Measurements from ENCODE around the gene LCN15. TPM values are rescaled to one million over a fixed set of nuclear protein-coding genes. Genes with fewer than 3 reads are reported as not detected.

Gene LCN15
- total and polyA plus RNA-seq, 2 of the 4 experiments (the other 2 are of a cell fraction) = not detected

DNA sequence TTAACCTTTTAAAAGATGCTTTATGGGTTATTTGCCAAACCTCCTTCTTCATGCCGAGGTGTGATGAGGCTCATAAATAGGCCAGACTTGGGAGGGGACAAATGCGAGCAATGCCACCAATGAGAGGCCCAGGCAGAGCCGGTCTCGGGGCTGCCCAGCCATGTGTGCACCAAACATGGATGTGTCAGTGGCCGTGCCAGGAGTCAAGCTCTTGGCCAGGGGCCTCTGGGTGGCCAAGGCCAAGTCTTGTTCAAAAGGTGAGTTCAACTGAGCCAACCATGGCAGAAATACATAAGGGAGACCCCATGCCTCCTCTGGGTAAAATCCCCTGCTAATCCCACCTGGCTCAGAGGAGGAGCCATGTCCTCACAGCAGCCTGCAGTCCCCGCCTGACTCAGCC lies 10.9 kb upstream of the LCN15 start:
- intact Hi-C loops (cut with micrococcal nuclease) = no loop called here
- Histone ChIP-seq H4K91ac (ENCODE audit: insufficient read depth, low read depth, low read length) (no peak overlapping the region), H2BK120ac (ENCODE audit: low read depth, low read length) (no peak overlapping the region), H3K56ac (ENCODE audit: extremely low read depth, insufficient read depth, low read length) (no peak overlapping the region), H3K27ac (ENCODE audit: insufficient read depth, low read length) (no peak overlapping the region), H3K4me3 (ENCODE audit: insufficient read depth, low read depth, low read length) (no peak overlapping the region), H3K14ac (replicated peaks; ENCODE audit: low read depth, low read length) (no peak overlapping the region), H3K4me2 (ENCODE audit: low read depth, low read length) (no peak overlapping the region), H3K9me1 (ENCODE audit: insufficient read depth, low read length) (no peaks in the 10 kb centered on the region), H4K5ac (ENCODE audit: low read depth, low read length) (no peak overlapping the region), H3K27me3 (ENCODE audit: control insufficient read depth, insufficient read depth, low read length) (peaks cover 33% of the 10 kb centered on the region), H2AFZ (replicated peaks; ENCODE audit: low read length, poor library complexity) (no peak overlapping the region), H4K20me1 (ENCODE audit: insufficient read depth, low read length) (no peaks in the 10 kb centered on the region), H3K18ac (ENCODE audit: low read depth, low read length) (no peak overlapping the region), H2BK5ac (ENCODE audit: low read depth, low read length, poor library complexity, severe bottlenecking) (no peak overlapping the region), H3K4me1 (ENCODE audit: control insufficient read depth, insufficient read depth, low read length) (no peaks in the 10 kb centered on the region), H2BK15ac (ENCODE audit: low read depth, low read length) (no peak overlapping the region), H3K23ac (ENCODE audit: low read depth, low read length) (no peak overlapping the region), H2AK9ac (replicated peaks; ENCODE audit: low read depth, low read length, poor library complexity) (no peak overlapping the region), H3K9me3 (ENCODE audit: control insufficient read depth, insufficient read depth, low read length) (peaks cover 9% of the 10 kb centered on the region), H3K79me1 (ENCODE audit: low read depth in 1 of 2, low read length in 2 of 2) (no peaks in the 10 kb centered on the region), H3K9ac (ENCODE audit: low read depth, low read length) (no peak overlapping the region), H4K8ac (ENCODE audit: low read depth in 2 of 2, low read length in 2 of 2) (no peak overlapping the region), H2AK5ac (ENCODE audit: low read depth, low read length) (no peak overlapping the region), H3K4ac (ENCODE audit: low read depth, low read length) (no peak overlapping the region), H2BK20ac (ENCODE audit: low read depth, low read length) (no peak overlapping the region), H3K36me3 (ENCODE audit: control insufficient read depth, insufficient read depth, low read length) (no peaks in the 10 kb centered on the region)
- dilution Hi-C loops (cut with HindIII; ENCODE audit: low sequenced_read_pairs, unreplicated experiment) = no loop called here
- WGBS, 2 experiments (ENCODE audit: extremely low coverage in 2 of 2, insufficient read length in 1 of 2) = 83% methylated on average over 1 of the region's 6 CpGs; no CpG with 5 or more reads in 1 of the 2 experiments
- DNase-seq (no peak), ATAC-seq (ENCODE audit: low read depth) (no peak)
- in situ Hi-C loops (cut with MboI; ENCODE audit: low sequenced_read_pairs) = no loop called here
- TF ChIP-seq BHLHE40 (IDR thresholded peaks at IDR 0.05; ENCODE audit: low read depth, low read length) (no peak), RCOR1 (IDR thresholded peaks at IDR 0.05; ENCODE audit: insufficient replicate concordance, low read length) (no peak)
- TF ChIP-seq, protein P1, sequence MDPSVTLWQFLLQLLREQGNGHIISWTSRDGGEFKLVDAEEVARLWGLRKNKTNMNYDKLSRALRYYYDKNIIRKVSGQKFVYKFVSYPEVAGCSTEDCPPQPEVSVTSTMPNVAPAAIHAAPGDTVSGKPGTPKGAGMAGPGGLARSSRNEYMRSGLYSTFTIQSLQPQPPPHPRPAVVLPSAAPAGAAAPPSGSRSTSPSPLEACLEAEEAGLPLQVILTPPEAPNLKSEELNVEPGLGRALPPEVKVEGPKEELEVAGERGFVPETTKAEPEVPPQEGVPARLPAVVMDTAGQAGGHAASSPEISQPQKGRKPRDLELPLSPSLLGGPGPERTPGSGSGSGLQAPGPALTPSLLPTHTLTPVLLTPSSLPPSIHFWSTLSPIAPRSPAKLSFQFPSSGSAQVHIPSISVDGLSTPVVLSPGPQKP (IDR thresholded peaks at IDR 0.05; ENCODE audit: borderline replicate concordance, low read depth, low read length) = no peak
- POLR2A ChIA-PET (ENCODE audit: unreplicated experiment) = no interaction called here
- BruUV-seq (replicated peaks) = no TSS peak
- CTCF ChIA-PET = no interaction called here

All from IMR-90 (cell line).